PC-9 (cell line): ENCODE results near the gene TPI1.
"Not testable (repeated sequence)": the region's sequence is repeated elsewhere in the genome, so short reads cannot be mapped to it uniquely, and the experiment has no call there.

Experiments
- EZH2 ChIP-seq: fragments of 200-600 bp; sonication (generic); IDR thresholded peaks from 2 replicates; pipeline ENCODE4 v1.8.0; 2017; ENCODE audit warnings: antibody characterized with exemption, low read depth
- TF ChIP-seq, protein P1 (sequence below): fragments of 200-600 bp; sonication (generic); conservative IDR thresholded peaks from 2 replicates; pipeline ENCODE4 v1.6.1; 2017; ENCODE audit warnings: mixed run types, antibody characterized with exemption, mild to moderate bottlenecking, moderate library complexity

DNA sequence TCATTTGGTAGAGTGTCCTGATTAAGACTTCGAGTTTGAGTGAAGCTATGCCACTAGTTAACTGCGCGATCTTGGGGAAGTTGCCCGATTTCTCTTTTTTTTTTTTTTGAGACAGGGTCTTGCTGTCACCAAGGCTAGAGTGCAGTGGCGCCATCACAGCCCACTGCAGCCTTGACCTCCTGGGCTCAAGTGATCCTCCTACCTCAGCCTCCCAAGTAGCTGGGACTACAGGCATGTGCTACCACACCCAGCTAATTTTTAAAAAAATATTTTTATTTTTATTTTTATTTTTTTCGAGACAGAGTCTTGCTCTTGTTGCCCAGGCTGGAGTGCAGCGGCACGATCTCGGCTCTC is 6.7 kb downstream of the TPI1 start:
- not testable (repeated sequence) for TF ChIP-seq EZH2
- TF ChIP-seq, protein P1, sequence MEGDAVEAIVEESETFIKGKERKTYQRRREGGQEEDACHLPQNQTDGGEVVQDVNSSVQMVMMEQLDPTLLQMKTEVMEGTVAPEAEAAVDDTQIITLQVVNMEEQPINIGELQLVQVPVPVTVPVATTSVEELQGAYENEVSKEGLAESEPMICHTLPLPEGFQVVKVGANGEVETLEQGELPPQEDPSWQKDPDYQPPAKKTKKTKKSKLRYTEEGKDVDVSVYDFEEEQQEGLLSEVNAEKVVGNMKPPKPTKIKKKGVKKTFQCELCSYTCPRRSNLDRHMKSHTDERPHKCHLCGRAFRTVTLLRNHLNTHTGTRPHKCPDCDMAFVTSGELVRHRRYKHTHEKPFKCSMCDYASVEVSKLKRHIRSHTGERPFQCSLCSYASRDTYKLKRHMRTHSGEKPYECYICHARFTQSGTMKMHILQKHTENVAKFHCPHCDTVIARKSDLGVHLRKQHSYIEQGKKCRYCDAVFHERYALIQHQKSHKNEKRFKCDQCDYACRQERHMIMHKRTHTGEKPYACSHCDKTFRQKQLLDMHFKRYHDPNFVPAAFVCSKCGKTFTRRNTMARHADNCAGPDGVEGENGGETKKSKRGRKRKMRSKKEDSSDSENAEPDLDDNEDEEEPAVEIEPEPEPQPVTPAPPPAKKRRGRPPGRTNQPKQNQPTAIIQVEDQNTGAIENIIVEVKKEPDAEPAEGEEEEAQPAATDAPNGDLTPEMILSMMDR, result not testable (repeated sequence)
